Measurements from ENCODE around the gene PML. TPM values are rescaled to one million over a fixed set of nuclear protein-coding genes. Genes with fewer than 3 reads are reported as not detected.

The PML gene
- total RNA-seq, 1 experiment from 2014 or later, result 120 TPM

- H3K4me1 Mint-ChIP-seq (ENCODE audit: low read depth, unreplicated experiment), result no peaks in the 10 kb centered on the region
- no peak overlapping the region for H3K4me3 Mint-ChIP-seq (ENCODE audit: low read depth, unreplicated experiment)
- no peaks in the 10 kb centered on the region for H3K27me3 Mint-ChIP-seq (ENCODE audit: unreplicated experiment)
- no peaks in the 10 kb centered on the region for H3K9me3 Mint-ChIP-seq (ENCODE audit: low read depth, unreplicated experiment)
- intact Hi-C loops (cut with micrococcal nuclease; ENCODE audit: unreplicated experiment), result no loop called here
- no TSS peak for BruUV-seq (replicated peaks)
- no peak overlapping the region for H3K27ac Mint-ChIP-seq (ENCODE audit: unreplicated experiment)
- no peak for DNase-seq
- TF ChIP-seq CTCF (IDR thresholded peaks at IDR 0.05; ENCODE audit: unreplicated experiment), result no peak
- H3K36me3 Mint-ChIP-seq (ENCODE audit: insufficient read depth, unreplicated experiment), result peaks cover 6% of the 10 kb centered on the region
- CTCF ChIA-PET, result no interaction called here
Observed at GRCh38 chr15:74028646-74029045, 34.1 kb downstream of the PML start.

- no peak for DNase-seq
- H3K4me1 Mint-ChIP-seq (ENCODE audit: low read depth, unreplicated experiment), result no peaks in the 10 kb centered on the region
- no peak overlapping the region for H3K27ac Mint-ChIP-seq (ENCODE audit: unreplicated experiment)
- BruUV-seq (replicated peaks), result no TSS peak
- H3K9me3 Mint-ChIP-seq (ENCODE audit: low read depth, unreplicated experiment), result no peaks in the 10 kb centered on the region
- H3K27me3 Mint-ChIP-seq (ENCODE audit: unreplicated experiment), result no peaks in the 10 kb centered on the region
- no peak for TF ChIP-seq CTCF (IDR thresholded peaks at IDR 0.05; ENCODE audit: unreplicated experiment)
- CTCF ChIA-PET, result interaction anchor here (1.6 kb wide), 1 partner anchor 59 kb away, joined by 4 read pairs; no protein-coding TSS in a partner anchor
- intact Hi-C loops (cut with micrococcal nuclease; ENCODE audit: unreplicated experiment), result no loop called here
- H3K4me3 Mint-ChIP-seq (ENCODE audit: low read depth, unreplicated experiment), result no peak overlapping the region
- H3K36me3 Mint-ChIP-seq (ENCODE audit: insufficient read depth, unreplicated experiment), result peaks cover 30% of the 10 kb centered on the region
Observed at GRCh38 chr15:74032046-74032445, 37.5 kb downstream of the PML start.

- intact Hi-C loops (cut with micrococcal nuclease; ENCODE audit: unreplicated experiment), result no loop called here
Observed at GRCh38 chr15:74032606-74033561, 38.4 kb downstream of the PML start.

GRCh38 chr15:74034206-74034755, 39.8 kb downstream of the PML start:
- no peak overlapping the region for H3K4me3 Mint-ChIP-seq (ENCODE audit: low read depth, unreplicated experiment)
- CTCF ChIA-PET, result interaction anchor here (1.5 kb wide), 1 partner anchor 14 kb away, joined by 4 read pairs; no protein-coding TSS in a partner anchor
- no peaks in the 10 kb centered on the region for H3K4me1 Mint-ChIP-seq (ENCODE audit: low read depth, unreplicated experiment)
- no peak for TF ChIP-seq CTCF (IDR thresholded peaks at IDR 0.05; ENCODE audit: unreplicated experiment)
- DNase-seq, result no peak
- no peaks in the 10 kb centered on the region for H3K9me3 Mint-ChIP-seq (ENCODE audit: low read depth, unreplicated experiment)
- no peaks in the 10 kb centered on the region for H3K27me3 Mint-ChIP-seq (ENCODE audit: unreplicated experiment)
- intact Hi-C loops (cut with micrococcal nuclease; ENCODE audit: unreplicated experiment), result no loop called here
- no TSS peak for BruUV-seq (replicated peaks)
- no peak overlapping the region for H3K27ac Mint-ChIP-seq (ENCODE audit: unreplicated experiment)
- peaks cover 42% of the 10 kb centered on the region for H3K36me3 Mint-ChIP-seq (ENCODE audit: insufficient read depth, unreplicated experiment)

More at GRCh38 chr15:74032606-74033561, 38.4 kb downstream of the PML start:
- CTCF ChIA-PET, result interaction anchor here (1.5 to 1.6 kb wide), 2 partner anchors 16 to 60 kb away, joined by 4 read pairs; no protein-coding TSS in a partner anchor
- no peak for DNase-seq
- BruUV-seq (replicated peaks), result no TSS peak
- TF ChIP-seq CTCF (IDR thresholded peaks at IDR 0.05; ENCODE audit: unreplicated experiment), result no peak
- Mint-ChIP-seq H3K4me3 (ENCODE audit: low read depth, unreplicated experiment) (no peak overlapping the region), H3K9me3 (ENCODE audit: low read depth, unreplicated experiment) (no peaks in the 10 kb centered on the region), H3K27ac (ENCODE audit: unreplicated experiment) (no peak overlapping the region), H3K27me3 (ENCODE audit: unreplicated experiment) (no peaks in the 10 kb centered on the region), H3K4me1 (ENCODE audit: low read depth, unreplicated experiment) (no peaks in the 10 kb centered on the region), H3K36me3 (ENCODE audit: insufficient read depth, unreplicated experiment) (peaks cover 36% of the 10 kb centered on the region)
